Measurements from ENCODE around the gene MAP4K4.

DNA sequence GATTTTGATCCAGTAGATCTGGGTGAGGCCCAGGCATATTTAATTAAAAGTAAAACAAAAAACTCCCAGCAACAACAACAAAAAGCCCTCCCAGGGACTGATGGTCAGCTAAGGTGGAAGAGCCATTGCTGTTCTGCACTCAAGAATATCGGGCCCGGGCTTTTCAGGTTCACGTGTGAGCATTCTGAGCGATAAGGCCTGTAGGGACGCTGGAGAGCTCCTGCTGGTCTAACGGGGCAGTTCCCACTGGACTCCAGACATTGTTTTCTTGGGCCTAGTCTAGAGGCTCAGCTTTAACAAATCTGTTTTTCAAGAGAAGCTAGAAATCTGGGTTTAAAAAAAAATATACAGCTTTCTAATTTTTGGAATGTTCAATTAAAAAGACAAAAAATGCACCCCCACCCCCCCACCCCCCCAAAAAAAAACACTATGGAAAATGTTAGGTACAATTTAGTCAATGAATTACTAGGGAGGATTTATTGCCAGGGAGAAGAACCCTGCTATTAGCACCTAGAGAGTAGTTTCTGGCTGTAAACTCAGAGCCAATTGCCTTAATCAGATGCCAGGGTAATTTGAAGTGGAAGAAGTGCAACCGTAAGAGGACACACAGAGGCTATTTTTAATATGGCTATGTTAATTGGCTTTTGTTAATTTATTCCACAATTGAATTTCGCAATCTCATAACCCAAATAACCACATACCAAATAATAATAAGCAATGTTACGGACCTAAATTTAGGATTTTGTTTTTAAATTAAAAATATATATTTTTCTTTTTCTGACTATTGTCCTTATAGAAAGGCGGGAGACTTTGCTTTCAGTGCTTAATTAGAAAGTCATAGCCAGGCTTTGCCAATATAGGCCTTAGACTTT is 78.9 kb downstream of the MAP4K4 start:
- no peak for TF ChIP-seq POLR2A (IDR thresholded peaks at IDR 0.05)
- TF ChIP-seq, protein P1, sequence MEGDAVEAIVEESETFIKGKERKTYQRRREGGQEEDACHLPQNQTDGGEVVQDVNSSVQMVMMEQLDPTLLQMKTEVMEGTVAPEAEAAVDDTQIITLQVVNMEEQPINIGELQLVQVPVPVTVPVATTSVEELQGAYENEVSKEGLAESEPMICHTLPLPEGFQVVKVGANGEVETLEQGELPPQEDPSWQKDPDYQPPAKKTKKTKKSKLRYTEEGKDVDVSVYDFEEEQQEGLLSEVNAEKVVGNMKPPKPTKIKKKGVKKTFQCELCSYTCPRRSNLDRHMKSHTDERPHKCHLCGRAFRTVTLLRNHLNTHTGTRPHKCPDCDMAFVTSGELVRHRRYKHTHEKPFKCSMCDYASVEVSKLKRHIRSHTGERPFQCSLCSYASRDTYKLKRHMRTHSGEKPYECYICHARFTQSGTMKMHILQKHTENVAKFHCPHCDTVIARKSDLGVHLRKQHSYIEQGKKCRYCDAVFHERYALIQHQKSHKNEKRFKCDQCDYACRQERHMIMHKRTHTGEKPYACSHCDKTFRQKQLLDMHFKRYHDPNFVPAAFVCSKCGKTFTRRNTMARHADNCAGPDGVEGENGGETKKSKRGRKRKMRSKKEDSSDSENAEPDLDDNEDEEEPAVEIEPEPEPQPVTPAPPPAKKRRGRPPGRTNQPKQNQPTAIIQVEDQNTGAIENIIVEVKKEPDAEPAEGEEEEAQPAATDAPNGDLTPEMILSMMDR (IDR thresholded peaks at IDR 0.05): peak in 4 of 6 experiments; percentile 6 to 43 (median 30)
